Mucosa of stomach (tissue), 1 donor: Measurements from ENCODE around the gene EDN3.

ENCODE experiments used
- H3K27me3 ChIP-seq: one replicate; pipeline ENCODE4 v1.7.0; 2013; ENCODE audit warnings: mild to moderate bottlenecking, low read length; ENCODE audit not compliant: control insufficient read depth, insufficient read depth
- H3K36me3 ChIP-seq: one replicate; pipeline ENCODE4 v1.7.0; 2013; ENCODE audit warnings: low read length; ENCODE audit not compliant: control insufficient read depth, insufficient read depth
- H3K4me1 ChIP-seq: one replicate; pipeline ENCODE4 v1.7.0; 2013; ENCODE audit warnings: mild to moderate bottlenecking, low read length; ENCODE audit not compliant: control insufficient read depth, insufficient read depth
- H3K4me3 ChIP-seq: one replicate; pipeline ENCODE4 v1.7.0; 2013; ENCODE audit warnings: low read length
- H3K9ac ChIP-seq: one replicate; pipeline ENCODE4 v1.7.0; 2013; ENCODE audit warnings: mild to moderate bottlenecking, low read length, moderate library complexity
- H3K9me3 ChIP-seq: one replicate; pipeline ENCODE4 v1.7.0; 2013; ENCODE audit warnings: mild to moderate bottlenecking, low read length, moderate library complexity; ENCODE audit not compliant: control insufficient read depth
- donor health status: Pancreatic carcinoma.

EDN3 gene

GRCh38 chr20:59284470-59284869 lies 15.9 kb upstream of the EDN3 start:
- Histone ChIP-seq H3K4me1 (no peaks in the 10 kb centered on the region), H3K9ac (no peak overlapping the region), H3K9me3 (no peaks in the 10 kb centered on the region), H3K36me3 (no peaks in the 10 kb centered on the region), H3K27me3 (no peaks in the 10 kb centered on the region), H3K4me3 (no peak overlapping the region)

- H3K9me3 ChIP-seq: no peaks in the 10 kb centered on the region
- H3K9ac ChIP-seq: no peak overlapping the region
- H3K36me3 ChIP-seq: no peaks in the 10 kb centered on the region
- H3K4me1 ChIP-seq: peaks cover 5% of the 10 kb centered on the region
- H3K4me3 ChIP-seq: no peak overlapping the region
- H3K27me3 ChIP-seq: no peaks in the 10 kb centered on the region
These were observed 10.4 kb upstream of the EDN3 start for GRCh38 chr20:59289994-59290393.

- H3K36me3 ChIP-seq: no peaks in the 10 kb centered on the region
- no peaks in the 10 kb centered on the region for H3K27me3 ChIP-seq
- peaks cover 5% of the 10 kb centered on the region for H3K4me1 ChIP-seq
- H3K4me3 ChIP-seq: no peak overlapping the region
- H3K9ac ChIP-seq: no peak overlapping the region
- H3K9me3 ChIP-seq: no peaks in the 10 kb centered on the region
These were observed 8.5 kb upstream of the EDN3 start for GRCh38 chr20:59291740-59292383.

GRCh38 chr20:59295531-59295930 lies 4.9 kb upstream of the EDN3 start:
- H3K4me3 ChIP-seq: no peak overlapping the region
- no peak overlapping the region for H3K9ac ChIP-seq
- peaks cover 6% of the 10 kb centered on the region for H3K27me3 ChIP-seq
- H3K4me1 ChIP-seq: peaks cover 8% of the 10 kb centered on the region
- no peaks in the 10 kb centered on the region for H3K9me3 ChIP-seq
- no peaks in the 10 kb centered on the region for H3K36me3 ChIP-seq

GRCh38 chr20:59297686-59298085 lies 2.7 kb upstream of the EDN3 start:
- Histone ChIP-seq H3K4me1 (peaks cover 16% of the 10 kb centered on the region), H3K9me3 (no peaks in the 10 kb centered on the region), H3K27me3 (peaks cover 21% of the 10 kb centered on the region), H3K36me3 (no peaks in the 10 kb centered on the region), H3K4me3 (no peak overlapping the region), H3K9ac (no peak overlapping the region)

GRCh38 chr20:59299945-59300332 lies 472 bp upstream of the EDN3 start:
- Histone ChIP-seq H3K27me3 (peaks cover 31% of the 10 kb centered on the region), H3K4me1 (peaks cover 17% of the 10 kb centered on the region), H3K4me3 (no peak overlapping the region), H3K36me3 (no peaks in the 10 kb centered on the region), H3K9ac (no peak overlapping the region), H3K9me3 (no peaks in the 10 kb centered on the region)

- no peaks in the 10 kb centered on the region for H3K36me3 ChIP-seq
- H3K4me1 ChIP-seq: peaks cover 22% of the 10 kb centered on the region
- no peak overlapping the region for H3K4me3 ChIP-seq
- H3K27me3 ChIP-seq: peaks cover 31% of the 10 kb centered on the region
- H3K9ac ChIP-seq: no peak overlapping the region
- H3K9me3 ChIP-seq: no peaks in the 10 kb centered on the region
These were observed 1.1 kb downstream of the EDN3 start for GRCh38 chr20:59301343-59302007.

- peaks cover 21% of the 10 kb centered on the region for H3K27me3 ChIP-seq
- no peak overlapping the region for H3K4me3 ChIP-seq
- no peaks in the 10 kb centered on the region for H3K36me3 ChIP-seq
- no peak overlapping the region for H3K9ac ChIP-seq
- peaks cover 46% of the 10 kb centered on the region for H3K4me1 ChIP-seq
- H3K9me3 ChIP-seq: no peaks in the 10 kb centered on the region
These were observed 5.7 kb downstream of the EDN3 start for GRCh38 chr20:59305908-59306655.

GRCh38 chr20:59307270-59307669 lies 6.9 kb downstream of the EDN3 start:
- peaks cover 48% of the 10 kb centered on the region for H3K4me1 ChIP-seq

GRCh38 chr20:59308493-59309201 lies 8.2 kb downstream of the EDN3 start:
- H3K4me3 ChIP-seq: peak overlapping the region; percentile 4
- no peaks in the 10 kb centered on the region for H3K9me3 ChIP-seq
- H3K36me3 ChIP-seq: no peaks in the 10 kb centered on the region
- peaks cover 61% of the 10 kb centered on the region for H3K4me1 ChIP-seq
- H3K9ac ChIP-seq: peak overlapping the region; percentile 45
- H3K27me3 ChIP-seq: peaks cover 10% of the 10 kb centered on the region

More at GRCh38 chr20:59307270-59307669, 6.9 kb downstream of the EDN3 start:
- no peak overlapping the region for H3K4me3 ChIP-seq
- no peak overlapping the region for H3K9ac ChIP-seq
- H3K36me3 ChIP-seq: no peaks in the 10 kb centered on the region
- H3K27me3 ChIP-seq: peaks cover 10% of the 10 kb centered on the region
- no peaks in the 10 kb centered on the region for H3K9me3 ChIP-seq

GRCh38 chr20:59309218-59309617 lies 8.8 kb downstream of the EDN3 start:
- H3K27me3 ChIP-seq: peaks cover 5% of the 10 kb centered on the region
- peak overlapping the region; percentile 45 for H3K9ac ChIP-seq
- H3K4me1 ChIP-seq: peaks cover 67% of the 10 kb centered on the region
- no peaks in the 10 kb centered on the region for H3K36me3 ChIP-seq
- H3K4me3 ChIP-seq: peak overlapping the region; percentile 4
- H3K9me3 ChIP-seq: no peaks in the 10 kb centered on the region

- H3K4me1 ChIP-seq: peaks cover 65% of the 10 kb centered on the region
- no peaks in the 10 kb centered on the region for H3K9me3 ChIP-seq
- H3K4me3 ChIP-seq: no peak overlapping the region
- no peaks in the 10 kb centered on the region for H3K27me3 ChIP-seq
- H3K36me3 ChIP-seq: no peaks in the 10 kb centered on the region
- no peak overlapping the region for H3K9ac ChIP-seq
These were observed 14.6 kb downstream of the EDN3 start for GRCh38 chr20:59314997-59315396.
